Stimulated activated CD8-positive, alpha-beta memory T cell treated with anti-CD3 and anti-CD28 coated beads, Interleukin-15, amount 100 ng/mL, for 48 hours (primary cell): ENCODE results near the gene KIRREL3.
"Not testable (repeated sequence)": the region's sequence is repeated elsewhere in the genome, so short reads cannot be mapped to it uniquely, and the experiment has no call there.

Source experiments
- DNase-seq, 2 donors: peaks; one replicate each; pipeline ENCODE4 v3.0.0-alpha.2; 2020; ENCODE audit warnings: low read depth in 2 of 2

Gene KIRREL3

GRCh38 chr11:126384449-126385070 is 616.0 kb downstream of the KIRREL3 start:
- no peak for DNase-seq

GRCh38 chr11:126383339-126384335 is 616.9 kb downstream of the KIRREL3 start:
- no peak for DNase-seq

- DNase-seq: not testable (repeated sequence)
Measured at GRCh38 chr11:126382641-126383040, 617.9 kb downstream of the KIRREL3 start.

- not testable (repeated sequence) for DNase-seq
Measured at GRCh38 chr11:126381960-126382359, 618.6 kb downstream of the KIRREL3 start.

GRCh38 chr11:126380909-126381308 is 619.7 kb downstream of the KIRREL3 start:
- DNase-seq: no peak

- DNase-seq: no peak
Measured at GRCh38 chr11:126378763-126379162, 621.8 kb downstream of the KIRREL3 start.

GRCh38 chr11:126375726-126376125 is 624.8 kb downstream of the KIRREL3 start:
- no peak for DNase-seq

GRCh38 chr11:126374562-126375300 is 625.8 kb downstream of the KIRREL3 start:
- not testable (repeated sequence) for DNase-seq

GRCh38 chr11:126373389-126374066 is 627.0 kb downstream of the KIRREL3 start:
- not testable (repeated sequence) for DNase-seq
